Osteocyte (in vitro differentiated cells): Measurements from ENCODE around the gene EGFR. TPM values are rescaled to one million over a fixed set of nuclear protein-coding genes. Genes with fewer than 3 reads are reported as not detected.

ENCODE experiments used
- DNase-seq: peaks from one replicate; pipeline ENCODE4 v3.0.0; 2021; ENCODE audit warnings: mixed read lengths; ENCODE audit not compliant: unreplicated experiment; ENCODE audit errors: extremely low spot score
- H3K27ac Mint-ChIP-seq: one replicate; pipeline ENCODE4 v1.8.0; 2021; ENCODE audit warnings: mild to moderate bottlenecking, mixed read lengths; ENCODE audit not compliant: unreplicated experiment
- H3K27me3 Mint-ChIP-seq: one replicate; pipeline ENCODE4 v1.8.0; 2021; ENCODE audit warnings: mixed read lengths; ENCODE audit not compliant: unreplicated experiment
- H3K36me3 Mint-ChIP-seq: one replicate; pipeline ENCODE4 v1.8.0; 2021; ENCODE audit warnings: mixed read lengths; ENCODE audit not compliant: unreplicated experiment
- H3K4me1 Mint-ChIP-seq: one replicate; pipeline ENCODE4 v1.8.0; 2021; ENCODE audit warnings: mixed read lengths; ENCODE audit not compliant: unreplicated experiment
- H3K4me3 Mint-ChIP-seq: one replicate; pipeline ENCODE4 v1.8.0; 2021; ENCODE audit warnings: mild to moderate bottlenecking, moderate library complexity, mixed read lengths; ENCODE audit not compliant: unreplicated experiment
- H3K9me3 Mint-ChIP-seq: one replicate; pipeline ENCODE4 v1.8.0; 2021; ENCODE audit warnings: mixed read lengths; ENCODE audit not compliant: unreplicated experiment
- CTCF ChIP-seq: fragments of 200-600 bp; sonication (generic); IDR thresholded peaks from 2 replicates; pipeline ENCODE4 v1.5.0; 2021; ENCODE audit warnings: antibody characterized with exemption, mild to moderate bottlenecking, moderate library complexity
- total RNA-seq: library from RNA; stranded (reverse); gene quantifications from 2 replicates; pipeline ENCODE4 v1.2.1, GENCODE V29; 2021

EGFR gene
- total RNA-seq, 1 donor from 2014 or later: 56.5 TPM

DNA sequence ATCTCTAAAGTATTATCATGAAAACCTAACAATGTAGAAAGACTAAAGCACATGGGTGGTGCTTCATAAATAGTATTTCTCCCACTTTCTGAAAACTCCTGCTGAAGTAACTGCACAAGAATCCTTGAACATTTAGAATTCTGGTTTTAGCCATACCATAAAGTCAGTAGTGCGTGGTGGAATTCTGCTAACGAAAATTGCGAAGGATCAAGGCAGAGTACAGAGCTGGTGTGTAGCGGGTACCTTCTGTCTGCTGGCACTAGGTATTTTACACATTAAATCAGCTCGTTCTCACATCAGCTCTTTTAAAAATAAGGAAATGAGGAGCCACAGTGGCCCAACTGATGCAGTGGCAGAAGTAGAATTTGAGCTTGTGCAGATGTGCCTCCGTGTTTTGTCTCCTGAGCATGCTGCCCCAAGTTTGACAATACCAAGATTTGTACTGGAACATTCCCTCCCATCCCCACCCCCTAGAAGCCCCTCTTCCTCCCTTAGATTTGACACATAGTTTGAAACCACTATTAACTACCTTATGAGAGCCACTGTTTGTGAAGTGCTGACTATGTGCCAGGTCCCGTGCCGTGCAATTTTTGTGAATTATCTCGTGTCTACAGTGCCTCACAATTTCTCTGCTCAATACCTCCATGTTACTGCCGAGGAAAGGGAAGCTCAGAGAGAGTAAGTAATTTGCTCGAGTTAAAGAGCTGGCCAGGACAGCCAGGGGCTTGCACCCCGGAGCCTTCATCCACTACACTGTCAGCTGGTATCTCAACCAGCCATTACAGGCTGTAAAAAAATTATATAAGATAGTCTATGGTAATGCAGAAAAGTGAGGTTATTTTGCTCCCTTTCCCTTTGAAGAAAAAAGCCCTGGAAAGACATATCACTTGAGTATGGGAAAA, 66.9 kb downstream of the EGFR start:
- peak overlapping the region; percentile 92 for H3K27ac Mint-ChIP-seq
- peaks cover 7% of the 10 kb centered on the region for H3K36me3 Mint-ChIP-seq
- no peaks in the 10 kb centered on the region for H3K27me3 Mint-ChIP-seq

GRCh38 chr7:55086413-55087201, 67.8 kb downstream of the EGFR start:
- Mint-ChIP-seq H3K9me3 (no peaks in the 10 kb centered on the region), H3K36me3 (peaks cover 7% of the 10 kb centered on the region), H3K4me1 (peaks cover 64% of the 10 kb centered on the region), H3K4me3 (peak overlapping the region; percentile 52), H3K27me3 (no peaks in the 10 kb centered on the region), H3K27ac (peak overlapping the region; percentile 92)
- DNase-seq: peak; percentile 89
- no peak for TF ChIP-seq CTCF

More for the DNA sequence above, 66.9 kb downstream of the EGFR start:
- DNase-seq: no peak
- H3K4me1 Mint-ChIP-seq: peaks cover 69% of the 10 kb centered on the region
- H3K4me3 Mint-ChIP-seq: peak overlapping the region; percentile 52
- H3K9me3 Mint-ChIP-seq: no peaks in the 10 kb centered on the region
- TF ChIP-seq CTCF: no peak

DNA sequence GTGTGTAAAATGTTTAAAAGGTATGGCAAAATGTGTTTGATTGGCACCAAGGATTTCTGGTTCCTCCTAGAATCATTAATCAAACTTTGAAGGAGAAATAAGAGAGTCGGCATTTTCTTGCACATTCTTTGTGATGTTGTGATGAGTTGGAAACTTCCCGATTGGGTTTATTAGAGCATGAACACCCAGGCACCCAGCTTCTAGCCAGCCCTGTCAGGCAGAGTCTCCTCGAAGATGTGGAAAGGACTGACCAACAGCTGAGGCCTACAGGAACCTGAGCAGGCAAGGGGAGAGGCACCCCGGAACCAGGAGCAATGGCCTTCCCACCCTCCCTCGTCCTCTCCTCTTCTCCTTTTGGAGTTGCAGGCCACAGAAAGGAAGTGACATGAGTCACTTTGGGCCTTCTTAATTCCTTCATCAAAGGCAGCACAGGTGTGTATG, 68.7 kb downstream of the EGFR start:
- H3K9me3 Mint-ChIP-seq: no peaks in the 10 kb centered on the region
- H3K36me3 Mint-ChIP-seq: peaks cover 7% of the 10 kb centered on the region
- no peak for TF ChIP-seq CTCF
- no peak for DNase-seq
- peak overlapping the region; percentile 36 for H3K4me3 Mint-ChIP-seq
- peaks cover 63% of the 10 kb centered on the region for H3K4me1 Mint-ChIP-seq
- no peaks in the 10 kb centered on the region for H3K27me3 Mint-ChIP-seq
- H3K27ac Mint-ChIP-seq: peak overlapping the region; percentile 92

- no peaks in the 10 kb centered on the region for H3K9me3 Mint-ChIP-seq
- H3K4me3 Mint-ChIP-seq: no peak overlapping the region
- peak overlapping the region; percentile 92 for H3K27ac Mint-ChIP-seq
- peaks cover 5% of the 10 kb centered on the region for H3K36me3 Mint-ChIP-seq
- peaks cover 61% of the 10 kb centered on the region for H3K4me1 Mint-ChIP-seq
- TF ChIP-seq CTCF: no peak
- no peaks in the 10 kb centered on the region for H3K27me3 Mint-ChIP-seq
- DNase-seq: no peak
These were observed 69.3 kb downstream of the EGFR start for GRCh38 chr7:55088107-55088506.

DNA sequence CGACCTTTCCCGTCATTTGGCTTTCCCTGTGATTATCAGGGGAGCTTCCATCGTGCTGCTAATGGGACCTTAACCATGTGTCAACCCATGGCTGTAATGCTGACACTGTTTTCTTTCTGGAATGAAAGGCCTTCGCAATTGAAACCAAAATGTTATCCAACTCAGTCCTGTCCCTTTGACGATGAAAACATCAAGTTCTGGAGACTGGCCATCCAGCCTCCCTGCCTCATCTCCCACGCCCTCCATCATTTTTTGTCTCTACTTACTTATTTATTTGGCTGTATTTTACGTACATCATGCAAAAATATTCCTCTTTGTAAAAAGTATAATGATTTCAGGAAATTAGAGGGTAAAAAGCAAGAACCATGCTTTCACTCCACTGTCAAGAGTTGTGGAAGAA, 69.8 kb downstream of the EGFR start:
- Mint-ChIP-seq H3K4me1 (peaks cover 58% of the 10 kb centered on the region), H3K27me3 (no peaks in the 10 kb centered on the region), H3K36me3 (peaks cover 1% of the 10 kb centered on the region), H3K27ac (no peak overlapping the region), H3K9me3 (no peaks in the 10 kb centered on the region), H3K4me3 (no peak overlapping the region)
- no peak for DNase-seq
- TF ChIP-seq CTCF: no peak
